Common myeloid progenitor, CD34-positive (primary cell): ENCODE results near the gene CDCA5.

ENCODE experiments used
- CTCF ChIA-PET: fragments of 350-600 bp; sonication (Branson Sonifier 250); formaldehyde crosslinking; loops from one replicate; lab custom pipeline; 2021; ENCODE audit warnings: antibody characterized with exemption; lab: Charles Lee
- POLR2A ChIA-PET: fragments of 350-600 bp; sonication (Branson Sonifier 250); formaldehyde crosslinking; loops from one replicate; lab custom pipeline; 2021; ENCODE audit warnings: antibody characterized with exemption; lab: Charles Lee
- DNase-seq, 3 donors: peaks; one replicate each; pipeline versions ENCODE4 v3.0.0 to v3.0.0-alpha.2; 2013
- H3K27ac ChIP-seq, 2 experiments: 1 replicate in 1 of 2; 2 replicates in 1 of 2; pipeline ENCODE4 v1.7.0; 2013; ENCODE audit warnings: inconsistent platforms in 2 of 2, low read length in 2 of 2, mild to moderate bottlenecking in 2 of 2, low read depth in 1 of 2, moderate library complexity in 1 of 2; ENCODE audit not compliant: severe bottlenecking in 2 of 2, insufficient read depth in 1 of 2, poor library complexity in 1 of 2
- H3K27me3 ChIP-seq, 5 experiments: replicated peaks in 2 of 5; 1 replicate in 3 of 5; 2 replicates in 2 of 5; pipeline versions ENCODE4 v1.6.1 to v1.7.0; 2013; ENCODE audit warnings: low read length in 4 of 5, mild to moderate bottlenecking in 2 of 5, moderate library complexity in 2 of 5, inconsistent platforms in 1 of 5; ENCODE audit not compliant: insufficient read depth in 5 of 5, control insufficient read depth in 4 of 5
- H3K36me3 ChIP-seq, 4 experiments: 1 replicate in 2 of 4; 2 replicates in 2 of 4; pipeline versions ENCODE4 v1.6.1 to v1.7.0; 2013; ENCODE audit warnings: low read length in 3 of 4, control low read depth in 1 of 4, mild to moderate bottlenecking in 1 of 4; ENCODE audit not compliant: control insufficient read depth in 4 of 4, insufficient read depth in 4 of 4
- H3K4me1 ChIP-seq, 4 experiments: 1 replicate in 3 of 4; 2 replicates in 1 of 4; pipeline versions ENCODE4 v1.6.1 to v1.7.1; 2013; ENCODE audit warnings: low read length in 3 of 4, mild to moderate bottlenecking in 3 of 4, control low read depth in 1 of 4, inconsistent platforms in 1 of 4, moderate library complexity in 1 of 4; ENCODE audit not compliant: control insufficient read depth in 4 of 4, insufficient read depth in 4 of 4; ENCODE audit errors: control extremely low read depth in 1 of 4
- H3K4me3 ChIP-seq, 7 experiments: 1 replicate in 4 of 7; 2 replicates in 3 of 7; pipeline versions ENCODE4 v1.5.1 to v1.7.0; 2013; ENCODE audit warnings: mild to moderate bottlenecking in 7 of 7, low read length in 6 of 7, moderate library complexity in 6 of 7, inconsistent platforms in 2 of 7, low read depth in 2 of 7, control low read depth in 1 of 7; ENCODE audit not compliant: insufficient read depth in 4 of 7, control insufficient read depth in 1 of 7; ENCODE audit errors: extremely low read depth in 1 of 7
- H3K9me3 ChIP-seq, 5 experiments: 1 replicate in 4 of 5; 2 replicates in 1 of 5; pipeline versions ENCODE4 v1.6.1 to v1.7.1; 2013; ENCODE audit warnings: low read length in 4 of 5, mild to moderate bottlenecking in 2 of 5, inconsistent platforms in 1 of 5, low read depth in 1 of 5, moderate library complexity in 1 of 5; ENCODE audit not compliant: control insufficient read depth in 4 of 5, insufficient read depth in 2 of 5; ENCODE audit errors: control extremely low read depth in 1 of 5
- WGBS: methylation state at CpG from one replicate; pipeline ENCODE4 v1.1.5; 2013; ENCODE audit not compliant: insufficient coverage; 5-methylcytosine and 5-hydroxymethylcytosine counted together

CDCA5 gene

GRCh38 chr11:65034423-65034822 is 49.4 kb downstream of the CDCA5 start:
- no peak for DNase-seq
- no peaks in the 10 kb centered on the region for H3K27me3 ChIP-seq
- H3K4me3 ChIP-seq = no peak overlapping the region
- 100% methylated on average over 2 of the region's 2 CpGs for WGBS
- H3K36me3 ChIP-seq = peaks cover 9 to 48% (median 27%) of the 10 kb centered on the region in 4 experiments
- CTCF ChIA-PET = interaction anchor here (0.8 to 2.3 kb wide), 4 partner anchors 8 to 48 kb away, joined by 3 to 6 read pairs (median 3); no protein-coding TSS in a partner anchor
- no peak overlapping the region for H3K27ac ChIP-seq
- peaks cover 0 to under 1% (median 0%) of the 10 kb centered on the region in 4 experiments for H3K4me1 ChIP-seq
- POLR2A ChIA-PET = no interaction called here
- no peaks in the 10 kb centered on the region for H3K9me3 ChIP-seq

GRCh38 chr11:65032216-65032615 is 51.6 kb downstream of the CDCA5 start:
- ChIA-PET POLR2A (no interaction called here), CTCF (interaction anchor here (1.7 kb wide), 1 partner anchor 51 kb away, joined by 6 read pairs; the partner anchor contains the start of gene CDCA5)
- Histone ChIP-seq H3K4me1 (peaks cover 6 to 13% (median 12%) of the 10 kb centered on the region in 4 experiments), H3K9me3 (no peaks in the 10 kb centered on the region), H3K27ac (no peak overlapping the region), H3K4me3 (no peak overlapping the region), H3K36me3 (peaks cover 7 to 34% (median 18%) of the 10 kb centered on the region in 4 experiments), H3K27me3 (no peaks in the 10 kb centered on the region)
- WGBS = 96% methylated on average over 8 of the region's 13 CpGs
- no peak for DNase-seq
